Hepatic stellate cell (primary cell): ENCODE measurements around the gene NRAS.
A peak's percentile ranks its signal among the peaks of the same experiment; 100 is the strongest.
"Not testable (repeated sequence)": the region's sequence is repeated elsewhere in the genome, so short reads cannot be mapped to it uniquely, and the experiment has no call there.

ENCODE experiments used
- DNase-seq: peaks from one replicate; pipeline ENCODE4 v3.0.0; 2011; ENCODE audit warnings: low spot score

NRAS gene

DNA sequence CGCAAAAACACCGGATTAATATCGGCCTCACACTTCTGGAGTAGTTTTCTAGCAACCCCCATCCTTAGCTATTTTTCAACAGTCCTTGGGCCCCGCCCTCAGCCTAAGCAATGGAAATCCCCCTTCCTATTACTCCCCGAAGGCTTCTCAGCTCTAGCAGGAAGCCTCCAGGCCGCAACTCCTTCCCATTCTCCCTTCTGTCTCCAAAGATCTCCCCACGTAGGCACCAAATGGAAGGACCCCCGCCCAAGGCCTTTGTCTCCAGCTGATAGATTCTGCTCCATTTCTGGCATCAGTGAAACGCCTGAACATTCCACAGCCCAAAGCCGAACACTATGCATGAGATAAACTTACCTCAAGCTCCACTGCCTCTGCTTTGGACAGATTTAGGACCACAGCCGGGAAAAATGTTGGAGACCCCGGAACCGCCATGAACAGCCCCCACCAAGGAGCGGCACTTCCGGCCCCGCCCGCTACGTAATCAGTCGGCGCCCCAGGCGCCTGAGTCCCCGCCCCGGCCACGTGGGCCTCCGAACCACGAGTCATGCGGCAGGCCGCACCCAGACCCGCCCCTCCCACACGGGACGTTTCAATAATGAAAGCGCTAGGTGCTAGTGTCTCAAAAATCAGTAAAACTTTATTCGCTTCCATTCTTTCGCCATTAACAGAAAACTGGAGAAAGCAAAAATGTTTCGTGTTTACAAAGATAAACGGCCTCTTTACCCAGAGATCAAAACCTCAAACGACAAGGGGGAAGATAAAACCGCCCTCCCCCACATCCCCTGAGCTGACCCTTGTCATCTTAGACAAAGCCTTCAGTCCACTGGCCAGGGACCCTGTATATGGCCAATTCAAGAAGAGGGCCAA is at the start of gene NRAS:
NRAS (minus strand) TSS at position 468 of the 867 bp plus-strand sequence. CDS start 611 bp downstream, outside the sequence.
- peak; percentile 85 for DNase-seq

DNA sequence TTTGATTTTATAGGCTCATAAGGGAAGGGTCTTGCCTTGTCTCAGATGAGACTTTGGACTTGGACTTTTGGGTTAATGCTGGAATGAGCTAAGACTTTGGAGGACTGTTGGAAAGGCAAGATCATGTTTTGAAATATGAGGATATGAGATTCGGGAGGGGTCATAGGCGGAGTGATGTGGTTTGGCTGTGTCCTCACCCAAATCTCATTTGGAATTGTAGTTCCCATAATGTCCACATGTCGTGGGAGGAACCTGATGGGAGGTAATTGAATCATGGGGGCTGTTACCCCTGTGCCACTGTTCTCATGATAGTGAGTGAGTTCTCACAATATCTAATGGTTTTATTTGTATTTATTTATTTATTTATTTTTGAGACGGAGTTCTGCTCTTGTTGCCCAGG is 48.1 kb upstream of the NRAS start:
- DNase-seq = no peak

DNA sequence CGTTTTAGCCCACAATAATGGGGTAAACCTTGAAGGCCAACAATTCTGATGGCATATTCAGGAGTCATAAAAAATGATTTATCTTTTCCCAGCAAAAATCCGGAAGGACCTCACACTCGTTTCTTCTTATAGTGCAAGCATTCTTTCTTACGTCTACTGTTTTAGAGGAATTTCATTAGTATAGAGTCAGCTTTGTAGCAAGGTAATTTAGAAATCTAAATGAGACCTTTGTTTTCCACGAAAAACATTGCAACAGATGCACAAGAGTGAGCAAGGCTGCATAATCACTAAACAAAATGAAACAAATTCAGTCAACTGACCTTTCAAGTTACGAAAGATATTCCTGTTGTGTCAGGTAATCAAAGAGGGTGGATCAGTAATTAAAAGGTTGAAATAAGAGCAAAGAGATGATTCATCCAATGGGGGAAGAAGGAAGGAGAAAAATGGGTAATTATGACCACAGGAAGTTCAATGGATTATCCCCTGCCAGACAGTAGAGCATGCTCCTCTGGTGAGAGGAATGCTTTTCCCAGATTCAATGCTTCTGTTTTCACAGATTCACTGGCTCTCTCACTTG is 41.8 kb upstream of the NRAS start:
- DNase-seq = no peak

DNA sequence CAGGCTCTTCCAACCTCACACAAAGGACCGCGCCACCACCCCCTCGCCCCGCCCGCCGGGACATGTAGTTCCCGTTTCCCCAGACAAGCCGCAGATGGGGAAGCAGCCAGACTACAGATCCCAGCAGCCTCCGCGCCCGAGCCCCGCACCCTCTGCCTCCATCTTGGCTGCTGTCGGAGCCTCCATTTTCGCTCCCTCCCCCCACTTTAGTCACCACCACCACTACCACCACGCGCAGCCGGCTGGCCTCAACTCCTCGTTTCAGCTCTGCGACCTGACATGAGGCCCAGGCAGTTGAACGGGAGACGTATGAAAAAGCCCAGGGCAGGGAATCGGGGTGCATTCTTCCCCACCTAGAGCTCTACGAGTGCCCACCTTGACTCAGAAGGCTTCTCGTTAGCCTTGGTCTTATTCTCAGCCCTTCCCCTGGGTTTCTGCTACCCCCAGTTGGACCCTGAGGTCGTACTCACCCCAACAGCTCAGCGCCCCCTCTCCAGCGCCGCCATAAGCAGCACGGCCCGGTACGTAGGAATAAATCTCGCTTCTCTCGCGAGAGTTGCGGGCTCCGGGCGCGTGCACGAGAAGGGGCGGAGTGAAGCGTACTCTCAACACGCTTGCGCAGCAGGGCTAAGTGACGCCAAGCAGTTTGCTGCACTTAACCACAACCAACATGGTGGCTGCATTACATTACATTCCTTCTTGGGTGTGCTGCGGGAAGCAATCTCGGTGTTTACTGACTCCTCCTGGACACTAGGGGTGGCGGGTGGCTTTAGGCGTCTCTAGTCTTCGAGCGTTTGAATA is 41.1 kb upstream of the NRAS start, which contains the start of gene CSDE1:
CSDE1 (minus strand) TSS at position 530 of the 801 bp plus-strand sequence. CDS start 18,094 bp downstream, outside the sequence.
- peak; percentile 86 for DNase-seq

DNA sequence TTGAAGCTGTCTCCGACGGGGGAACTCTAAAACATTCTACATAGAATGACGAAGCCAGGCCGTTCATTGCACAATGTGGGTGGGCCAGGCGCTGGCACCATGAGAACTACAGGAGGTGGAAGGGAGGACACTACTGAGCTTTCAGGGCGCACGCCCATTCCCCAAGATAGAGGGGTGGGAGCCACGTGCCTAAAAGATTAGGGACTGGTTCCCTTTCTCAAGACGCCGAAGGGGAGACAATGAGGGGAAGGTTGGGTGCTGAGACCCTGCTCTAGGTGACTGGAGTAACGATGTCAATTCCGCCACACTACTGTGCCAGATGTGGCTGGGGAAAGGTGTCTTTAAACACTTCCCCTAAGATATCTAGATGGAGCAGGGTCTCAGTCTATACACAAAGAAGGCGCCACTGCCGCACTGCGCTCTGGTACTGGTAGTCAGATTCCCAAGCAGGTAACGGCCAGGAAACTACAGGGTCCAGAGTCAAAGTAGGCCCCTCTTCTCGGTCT is 40.4 kb upstream of the NRAS start:
- peak; percentile 21 for DNase-seq

DNA sequence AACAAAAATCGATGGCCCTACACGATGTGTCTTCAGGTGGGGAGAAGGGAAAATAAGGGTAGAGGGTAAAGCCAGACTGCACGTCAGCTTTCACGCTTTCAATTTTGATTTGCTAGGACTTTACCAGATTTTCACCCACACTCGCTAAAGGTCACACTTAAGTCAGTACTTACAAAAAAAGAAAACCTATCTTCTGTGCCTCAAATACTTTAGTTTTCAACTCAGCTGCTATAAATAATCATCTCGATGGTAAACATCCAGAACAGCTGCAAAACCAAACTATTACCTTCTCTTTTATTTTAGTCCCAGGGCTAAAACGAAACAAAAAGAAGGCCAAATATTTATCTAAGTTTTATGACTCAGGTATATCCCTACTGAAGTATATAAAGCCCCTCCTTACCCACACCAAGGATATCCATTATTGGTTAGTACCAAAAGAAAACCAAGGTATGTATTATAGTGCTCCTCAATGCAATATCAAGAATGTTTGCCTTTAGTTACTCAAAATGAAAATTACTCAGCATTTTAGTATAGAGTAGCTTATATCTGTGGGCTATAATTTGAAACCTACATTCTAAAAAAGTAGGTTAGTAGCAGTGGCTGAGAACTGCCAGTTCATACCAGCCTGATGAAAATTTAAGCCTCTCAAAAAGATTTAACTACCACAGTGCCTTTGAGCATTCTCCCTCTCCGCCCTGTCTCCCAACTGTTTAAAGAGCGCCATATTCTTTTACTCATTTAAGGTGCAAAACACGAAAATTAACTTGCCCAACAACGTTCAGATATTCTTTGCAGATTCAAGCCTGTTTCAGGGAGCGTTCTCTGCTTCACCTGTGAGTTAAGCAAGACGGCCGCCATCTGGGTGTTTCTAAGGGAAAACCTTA is 39.7 kb upstream of the NRAS start:
- DNase-seq = peak; percentile 5

DNA sequence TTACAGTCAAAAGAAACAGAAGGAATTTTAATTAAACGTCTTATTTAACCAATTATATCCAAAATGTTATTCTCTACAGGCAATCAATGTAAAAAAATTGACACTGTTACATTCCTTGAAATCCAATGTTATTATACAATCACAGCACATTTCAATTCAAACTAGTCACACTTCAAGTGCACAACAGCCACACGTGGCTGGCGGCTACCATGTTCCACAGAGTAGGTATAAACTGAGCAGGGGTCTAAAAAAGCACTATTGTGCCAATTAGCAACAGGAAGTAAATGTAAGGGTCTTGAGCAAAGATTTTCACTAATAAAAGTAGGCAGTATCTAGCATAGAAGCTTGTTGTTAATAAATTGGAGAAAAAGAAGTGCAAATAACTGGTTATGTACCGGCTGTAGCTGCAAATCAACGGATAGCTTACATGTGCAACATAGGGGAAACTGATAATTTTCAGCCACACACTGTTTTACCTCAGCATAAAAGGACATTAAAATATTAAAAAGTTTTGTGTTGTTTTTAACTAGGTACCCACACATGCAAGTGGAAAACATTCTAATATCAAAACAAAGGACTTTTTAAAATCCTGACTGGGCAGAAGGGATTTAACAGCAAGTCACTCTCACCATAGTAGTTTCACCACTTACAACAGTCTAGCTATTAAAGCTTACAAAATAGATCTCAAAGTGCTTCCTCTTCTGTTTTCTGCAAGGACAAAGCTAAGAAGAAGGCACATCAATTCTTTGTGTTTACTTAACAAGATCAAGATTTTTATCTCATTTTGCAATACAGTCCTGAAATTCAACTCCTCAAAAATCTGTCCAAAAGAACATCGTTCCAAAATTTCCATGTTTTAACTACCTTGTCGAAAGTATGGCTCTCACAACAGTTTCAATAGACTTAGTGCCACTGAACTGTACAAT is 38.7 kb upstream of the NRAS start:
- DNase-seq = no peak

DNA sequence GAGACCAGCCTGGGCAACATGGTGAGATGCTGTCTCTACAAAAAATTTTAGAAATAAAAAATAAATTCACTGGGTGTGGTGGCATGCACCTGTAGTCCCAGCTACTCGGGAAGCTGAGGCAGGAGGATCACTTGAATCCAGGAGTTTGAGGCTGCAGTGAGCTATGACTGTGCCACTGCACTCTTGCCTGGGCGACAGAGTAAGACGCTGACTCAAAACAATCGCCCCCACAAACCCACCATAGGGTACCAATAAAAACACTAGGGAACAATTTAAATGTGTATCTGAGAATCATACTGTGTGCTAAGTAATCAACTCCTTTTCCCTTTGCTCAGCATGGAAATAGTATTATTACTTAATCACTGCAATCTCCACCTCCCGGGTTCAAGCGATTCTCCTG is 37.1 kb upstream of the NRAS start:
- DNase-seq = not testable (repeated sequence)

DNA sequence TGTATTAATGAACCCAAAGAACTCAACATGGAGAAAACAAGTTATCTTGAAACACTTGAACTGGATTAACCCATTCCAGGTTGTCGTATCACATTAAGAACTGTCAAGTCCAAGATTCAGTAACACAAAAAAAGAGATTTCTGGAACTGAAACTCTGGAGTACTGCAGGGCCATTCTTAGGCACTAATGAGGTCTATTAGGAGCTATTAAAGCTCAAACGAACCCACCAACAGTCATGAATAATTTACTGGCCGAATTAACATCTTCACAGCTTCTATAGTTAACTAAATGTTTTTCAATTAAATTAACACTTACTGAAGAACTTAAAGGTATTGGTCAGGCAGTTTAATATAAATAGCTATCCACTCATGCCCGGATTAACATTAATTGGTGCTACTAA is 36.6 kb upstream of the NRAS start:
- DNase-seq = no peak

DNA sequence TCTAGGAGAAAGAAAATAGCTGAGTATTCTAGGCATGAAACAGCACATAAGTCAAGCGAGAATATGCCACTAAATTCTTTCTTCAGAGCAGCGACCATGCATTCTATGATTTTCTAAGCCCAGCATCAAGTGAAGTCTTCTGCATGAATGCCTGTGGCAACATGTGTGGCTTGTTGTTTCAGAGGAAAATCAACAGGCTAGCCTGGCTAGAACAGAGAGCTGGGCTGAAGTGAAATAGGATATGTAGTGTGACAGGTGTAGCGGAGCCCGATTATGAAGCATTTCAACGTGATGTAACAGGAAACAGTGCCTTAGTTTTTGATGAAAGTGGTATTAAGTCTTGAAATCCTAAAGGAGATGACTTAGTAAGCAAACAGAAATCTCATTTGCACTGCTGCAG is 34.2 kb upstream of the NRAS start:
- no peak for DNase-seq

DNA sequence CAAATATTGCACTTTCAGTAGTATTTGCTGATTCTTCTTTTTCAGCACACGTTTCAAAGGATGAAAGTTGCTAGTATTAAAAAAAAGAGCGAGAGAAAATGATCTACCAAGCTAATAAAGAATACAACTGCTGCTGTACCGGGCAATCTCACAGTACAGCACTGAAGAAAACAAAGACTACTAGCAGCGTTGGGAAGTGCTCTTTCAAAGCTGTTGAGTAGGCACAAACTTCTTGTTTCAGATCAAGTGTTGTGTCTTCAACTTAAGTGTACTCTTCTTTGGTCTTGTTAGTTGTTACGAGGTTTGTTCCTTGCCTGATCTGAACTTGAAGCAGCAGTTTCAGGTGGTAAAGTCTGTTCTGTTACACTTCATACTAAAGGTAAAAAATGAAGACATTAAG is 33.3 kb upstream of the NRAS start:
- DNase-seq = no peak

DNA sequence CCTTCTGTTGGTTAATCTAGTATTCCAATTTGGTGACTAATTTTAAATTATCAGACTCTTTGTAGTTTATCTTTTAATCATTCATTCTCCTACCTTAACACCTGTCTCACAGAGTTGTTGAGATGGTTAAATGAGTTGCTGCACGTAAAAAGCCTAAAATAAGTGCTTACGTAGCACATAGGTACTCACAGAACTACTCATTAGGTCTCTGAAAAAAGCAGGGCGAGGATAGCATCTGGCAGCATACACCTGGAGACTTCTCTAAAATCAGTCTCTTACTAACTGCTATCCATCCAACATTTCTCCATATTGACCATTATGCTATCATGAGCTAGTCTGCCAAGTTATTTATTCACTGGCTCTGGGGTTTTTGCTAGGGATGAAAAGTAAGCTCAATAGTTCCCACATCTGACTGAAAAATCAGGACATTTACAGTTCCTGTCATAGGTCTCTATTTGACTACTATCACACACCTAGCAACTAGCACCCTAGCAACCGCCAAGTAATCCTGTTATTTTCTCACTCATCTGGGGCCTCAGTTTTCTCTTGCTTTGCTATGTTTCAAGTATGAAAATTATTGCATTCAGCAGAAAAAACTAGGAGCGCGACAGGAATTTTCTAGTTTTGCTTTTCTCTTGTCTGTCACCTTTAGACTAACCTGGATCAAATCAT is 30.0 kb upstream of the NRAS start:
- no peak for DNase-seq

DNA sequence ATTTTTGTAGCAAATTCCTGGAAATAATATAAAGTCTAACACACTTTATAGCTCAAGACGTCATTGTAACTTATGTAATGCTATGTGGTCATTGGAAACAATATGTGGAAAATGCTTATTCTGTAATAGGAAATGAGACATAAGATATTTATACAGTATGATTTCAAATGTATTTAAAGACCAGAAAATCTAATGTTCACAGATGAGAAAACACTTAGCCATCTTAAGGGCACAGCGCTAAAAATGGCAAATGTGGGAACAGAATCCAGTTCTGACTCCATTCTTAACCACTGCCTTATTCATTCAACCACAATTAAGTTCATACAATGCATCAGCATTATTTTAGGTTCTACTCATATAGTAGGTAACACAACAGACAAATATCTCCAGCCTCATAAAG is 28.7 kb upstream of the NRAS start:
- DNase-seq = no peak

DNA sequence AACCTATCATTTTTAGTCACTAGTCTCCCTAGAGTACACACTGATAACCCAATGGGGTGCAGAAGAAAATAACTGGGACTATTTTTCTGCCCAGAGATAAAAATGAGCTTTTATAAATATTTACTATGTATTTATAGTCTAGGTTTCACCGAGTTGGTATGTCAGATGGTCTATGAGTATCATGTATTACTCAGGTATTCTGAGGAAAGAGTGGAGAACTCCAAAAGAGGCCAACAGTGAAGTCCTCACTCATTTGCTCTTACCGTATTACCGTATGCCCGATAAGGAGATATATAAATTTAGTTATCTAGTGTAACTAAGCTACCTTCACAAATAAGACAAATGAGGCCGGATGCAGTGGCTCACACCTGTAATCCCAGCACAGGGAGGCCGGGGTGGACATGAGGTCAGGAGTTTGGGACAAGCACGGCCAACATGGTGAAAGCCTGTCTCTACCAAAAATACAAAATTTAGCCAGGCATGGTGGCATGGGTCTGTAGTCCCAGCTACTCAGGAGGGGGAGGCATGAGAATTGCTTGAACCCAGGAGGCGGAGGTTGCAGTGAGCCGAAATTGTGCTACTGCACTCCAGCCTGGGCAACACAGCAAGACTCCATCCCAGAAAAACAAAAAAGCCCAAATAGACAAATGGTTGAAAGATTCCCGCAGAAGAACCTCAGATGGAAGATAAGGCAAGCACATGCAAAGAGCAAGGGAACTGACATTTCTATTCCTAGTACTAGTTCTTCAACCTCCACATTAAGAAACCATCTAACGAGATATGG is 25.6 kb upstream of the NRAS start:
- no peak for DNase-seq

DNA sequence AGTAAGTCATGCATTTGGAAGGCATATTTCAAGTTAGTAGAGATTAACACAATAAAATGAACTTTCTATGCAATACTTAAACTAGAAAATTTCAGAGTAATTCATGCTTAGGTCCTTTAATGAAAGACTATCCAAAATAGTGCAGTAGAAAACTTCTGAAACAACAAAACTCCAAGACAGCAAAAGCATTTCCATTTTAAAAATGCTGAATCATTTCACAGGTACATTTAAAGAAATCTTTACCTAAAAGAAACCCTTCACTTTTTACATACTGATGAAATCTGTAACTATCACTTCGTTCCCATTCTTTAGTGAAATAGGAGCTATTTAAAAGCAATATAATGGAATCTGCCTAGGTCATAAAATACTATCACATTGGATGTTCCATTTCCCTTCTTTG is 23.8 kb upstream of the NRAS start:
- DNase-seq = no peak

DNA sequence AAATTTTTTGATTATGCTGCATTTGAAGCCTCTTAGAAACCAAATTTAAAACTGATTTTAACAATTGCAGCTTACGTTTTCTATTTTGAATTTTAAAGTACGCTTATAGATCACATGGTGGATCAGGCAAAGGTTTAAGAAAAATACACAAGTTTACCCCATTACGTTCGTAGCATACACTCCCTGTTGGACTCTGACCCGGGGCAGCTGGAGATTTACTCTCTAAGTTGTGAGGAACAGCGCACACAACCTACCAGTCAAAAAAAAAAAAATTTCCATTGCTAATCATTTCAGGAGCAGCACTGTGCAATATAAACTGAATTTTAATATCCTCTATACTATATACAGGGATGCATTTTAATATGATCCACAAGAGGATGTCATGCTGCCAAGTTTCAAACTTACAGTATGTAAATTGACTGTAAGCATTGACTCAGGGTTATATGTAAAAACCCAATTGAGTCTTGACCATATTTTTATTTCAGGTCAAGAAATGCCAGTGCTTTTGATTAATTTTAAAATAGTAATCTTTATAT is 20.8 kb upstream of the NRAS start:
- DNase-seq = no peak

DNA sequence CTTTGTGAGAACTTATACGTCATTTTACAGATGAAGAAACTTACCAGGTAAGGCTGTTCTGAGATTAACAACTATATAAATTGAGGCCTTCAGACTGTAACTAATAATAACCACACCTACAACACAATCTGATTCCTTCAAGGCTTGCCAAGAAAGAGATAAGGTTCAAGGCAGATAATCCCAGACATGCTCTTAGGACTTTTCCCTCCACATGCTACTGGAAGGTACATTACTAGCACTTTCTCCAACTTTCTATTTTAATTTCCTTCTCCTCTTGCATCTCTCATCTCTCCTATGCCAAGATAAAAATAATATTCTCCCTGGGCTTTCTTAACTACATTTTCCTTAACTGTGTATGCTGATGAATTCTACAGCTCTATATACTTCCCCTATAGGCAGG is 18.9 kb upstream of the NRAS start:
- no peak for DNase-seq

DNA sequence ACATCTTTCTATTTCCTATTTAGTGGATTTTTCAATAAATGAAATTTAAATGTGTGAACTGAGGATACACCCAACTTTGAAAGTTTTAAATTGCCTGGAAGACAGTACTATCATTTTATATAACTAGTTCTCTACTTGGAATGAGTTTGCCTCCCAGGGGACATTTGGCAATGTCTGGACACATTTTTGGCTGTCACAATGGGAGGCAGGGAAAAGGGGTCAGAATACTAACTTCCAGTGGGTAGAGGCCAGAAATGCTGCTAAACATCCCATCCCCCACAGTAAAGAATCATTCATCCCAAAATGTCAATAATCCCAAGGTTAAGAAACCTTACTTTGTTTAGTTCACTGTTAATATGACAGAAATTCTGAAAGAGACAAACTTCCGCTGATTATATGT is 13.2 kb upstream of the NRAS start:
- no peak for DNase-seq

DNA sequence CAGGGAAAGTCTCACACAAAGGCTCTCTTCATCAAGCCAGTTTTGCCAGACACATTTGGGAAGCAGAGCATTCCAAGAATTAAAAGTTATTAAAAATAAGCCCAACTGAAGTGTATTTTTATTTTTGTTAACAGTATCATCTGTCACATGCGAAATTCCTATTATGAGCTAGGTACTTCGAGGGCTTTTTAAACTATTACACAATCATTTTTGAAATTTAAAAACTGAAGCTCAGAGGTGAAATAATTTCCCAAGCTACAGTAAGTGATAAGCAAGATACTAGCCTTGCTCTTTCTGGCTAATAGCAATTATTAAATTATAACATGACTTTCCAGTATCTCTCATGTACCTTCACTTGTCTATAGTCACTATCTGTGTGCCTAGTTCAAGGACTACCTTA is 12.0 kb upstream of the NRAS start:
- DNase-seq = no peak
